GM19372 (cell line): ENCODE results near the gene HIPK2.

Experiments used
- ATAC-seq: cut with Tn5 transposase; IDR thresholded peaks from one replicate; pipeline ENCODE4 v1.9.1; 2021; ENCODE audit warnings: mild to moderate bottlenecking, low read depth, moderate library complexity; ENCODE audit not compliant: unreplicated experiment

The HIPK2 gene

DNA sequence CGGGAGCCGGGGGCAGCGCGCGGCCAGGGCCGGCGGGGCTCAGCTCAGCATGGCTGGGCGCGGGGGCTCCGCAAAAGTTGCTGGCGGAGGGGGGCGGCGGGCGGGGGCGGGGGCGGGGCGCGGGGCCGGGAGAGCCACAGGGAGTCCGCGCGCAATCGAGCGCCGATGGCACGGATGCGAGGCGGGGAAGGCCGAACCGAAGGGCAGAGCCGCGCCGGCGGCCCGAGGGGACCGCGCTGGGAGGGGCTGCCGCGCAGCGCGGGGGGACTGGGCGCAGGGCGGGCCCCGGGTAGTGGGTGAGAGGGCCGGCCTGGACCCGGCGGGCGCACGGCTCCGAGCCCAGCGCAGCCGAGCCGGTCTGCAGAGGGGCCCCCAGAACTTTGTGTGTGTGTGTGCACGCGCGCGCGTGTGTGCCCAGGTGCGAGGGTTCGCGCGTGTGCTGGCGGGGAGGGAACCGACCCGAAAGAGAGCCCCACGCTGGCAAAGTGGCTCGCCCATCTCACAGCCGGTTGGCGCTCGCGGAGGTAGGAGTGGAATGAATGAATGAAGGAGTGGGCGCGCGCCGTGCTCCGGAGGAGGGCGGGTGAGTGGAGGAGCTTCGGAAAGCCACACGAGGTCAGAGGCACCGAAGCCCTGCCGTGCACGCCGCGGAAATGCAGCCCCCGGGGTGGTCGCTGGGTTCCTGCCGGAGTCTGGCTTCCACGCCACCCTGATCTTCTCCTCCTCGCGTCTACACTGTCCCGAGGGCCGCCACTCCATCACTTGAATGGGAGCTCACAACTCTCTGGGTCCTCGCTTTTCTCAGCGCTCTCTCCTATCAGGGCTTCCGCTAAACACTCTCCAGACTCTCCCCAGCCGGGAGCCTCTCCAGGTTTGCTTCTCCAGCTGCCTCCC lies at the start of gene HIPK2:
Gene HIPK2 (minus strand): TSS at position 51 of the 894 bp plus-strand sequence. CDS start 375 bp downstream, outside the sequence.
- ATAC-seq = peak; percentile 63

- ATAC-seq = no peak
Observed at GRCh38 chr7:139827042-139827441, 49.2 kb upstream of the HIPK2 start.

GRCh38 chr7:139825666-139826290 lies 48.0 kb upstream of the HIPK2 start:
- no peak for ATAC-seq

DNA sequence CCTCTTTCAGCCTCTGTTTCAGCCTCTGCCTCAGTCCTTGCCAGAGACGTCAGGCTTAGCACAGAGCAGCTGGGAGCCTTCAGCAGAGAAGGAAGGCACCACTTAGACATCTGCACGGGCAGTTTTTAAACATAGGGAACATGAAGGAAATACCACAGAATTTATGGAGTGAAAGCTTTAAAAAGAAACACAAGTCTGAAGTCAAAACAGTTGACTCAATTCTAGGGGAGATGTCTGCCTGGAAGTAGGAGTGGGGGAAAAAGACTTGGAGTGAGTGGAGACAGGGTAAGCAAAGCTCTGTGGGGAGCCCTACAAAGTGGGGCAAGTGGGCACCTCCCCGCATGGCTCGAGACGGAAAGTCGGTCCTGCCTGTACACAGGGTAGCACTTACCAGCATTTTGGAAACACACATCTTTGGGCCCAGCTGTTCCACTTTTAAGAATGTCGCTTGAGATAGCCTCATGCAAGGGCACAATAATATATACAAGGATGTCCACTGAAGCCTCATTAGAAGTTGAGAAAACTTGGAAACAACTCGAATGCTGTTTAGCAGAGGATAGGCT lies 46.2 kb upstream of the HIPK2 start:
- no peak for ATAC-seq

DNA sequence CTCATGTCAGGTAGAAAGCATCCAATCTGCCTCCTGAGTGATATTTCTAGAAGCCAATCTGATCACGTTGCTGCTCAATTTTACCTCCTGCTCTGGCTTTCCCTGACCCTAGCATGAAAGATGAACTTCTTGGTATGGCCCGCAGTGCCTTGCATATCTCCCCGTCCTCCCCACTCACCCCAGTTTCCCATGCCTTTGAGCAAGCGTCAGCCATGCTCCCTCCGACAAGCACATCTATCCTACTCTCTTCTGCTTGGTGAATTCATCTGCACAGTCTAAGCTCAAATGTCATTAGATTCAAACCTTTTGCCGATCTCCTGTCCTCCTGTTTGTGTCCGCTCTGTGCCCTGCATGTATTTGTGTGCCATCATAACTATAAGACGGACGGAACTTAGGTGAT lies 45.1 kb upstream of the HIPK2 start:
- no peak for ATAC-seq

GRCh38 chr7:139821349-139822105 lies 43.7 kb upstream of the HIPK2 start:
- ATAC-seq = no peak

GRCh38 chr7:139820089-139820488 lies 42.3 kb upstream of the HIPK2 start:
- no peak for ATAC-seq

DNA sequence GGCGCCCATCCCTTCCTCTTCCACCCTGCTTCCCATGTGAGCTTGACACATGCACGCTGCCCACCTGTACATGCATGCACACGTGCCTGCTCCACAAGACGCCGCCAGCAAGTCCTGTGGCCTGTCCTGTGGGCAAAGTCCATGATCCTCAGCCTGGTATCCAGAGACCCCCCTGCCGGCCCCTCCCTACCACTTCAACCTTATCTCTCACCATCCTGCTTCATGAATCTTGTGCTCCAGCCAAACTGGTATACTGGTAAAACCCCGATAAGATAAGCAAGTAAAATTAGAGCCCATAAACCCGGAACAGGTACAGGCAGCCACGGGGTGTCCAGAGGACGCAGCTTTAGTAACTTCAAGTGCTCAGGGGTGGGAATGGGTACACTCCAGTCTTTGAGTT lies 39.5 kb upstream of the HIPK2 start:
- no peak for ATAC-seq

GRCh38 chr7:139813689-139814088 lies 35.9 kb upstream of the HIPK2 start:
- ATAC-seq = no peak

DNA sequence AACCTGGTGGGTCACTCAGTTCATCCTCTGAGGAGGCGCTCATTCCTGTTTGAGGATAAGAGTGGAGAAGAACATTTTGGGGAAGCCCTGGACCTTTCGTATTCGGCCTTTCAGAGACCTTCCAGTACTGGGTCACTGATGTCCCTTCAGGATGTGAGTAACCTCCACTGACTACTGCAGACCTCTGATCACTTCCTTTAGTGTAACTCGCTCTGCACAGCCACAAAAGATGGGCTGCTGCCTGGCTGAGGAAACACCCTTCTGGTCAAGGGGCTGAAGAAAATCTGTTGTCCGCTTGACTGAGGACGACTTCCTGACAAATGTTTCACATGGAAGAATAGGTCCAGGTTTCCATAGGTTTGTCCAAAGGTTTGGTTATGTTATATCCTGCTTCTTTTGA lies 35.4 kb upstream of the HIPK2 start:
- no peak for ATAC-seq

- ATAC-seq = no peak
Observed at GRCh38 chr7:139811066-139811465, 33.3 kb upstream of the HIPK2 start.

- ATAC-seq = no peak
Observed at GRCh38 chr7:139808846-139809442, 31.1 kb upstream of the HIPK2 start.

DNA sequence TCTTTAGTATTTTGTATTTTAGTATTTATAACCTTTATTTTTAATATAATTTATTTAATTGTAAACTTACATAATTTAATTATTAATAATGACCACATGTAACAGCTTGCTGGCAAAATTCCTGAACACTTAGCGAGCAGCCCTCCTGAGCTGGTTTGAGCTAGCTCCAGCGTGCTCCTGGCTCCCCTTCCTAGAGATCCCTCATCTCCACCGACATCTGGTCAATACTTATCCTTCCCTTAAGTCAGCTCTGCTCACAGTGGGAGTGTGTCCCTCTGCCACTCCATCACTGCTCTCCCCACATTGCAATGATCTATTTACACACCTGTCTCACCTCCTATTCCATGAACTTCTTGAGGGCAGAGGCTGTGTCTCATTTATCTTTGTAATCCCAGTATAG lies 30.6 kb upstream of the HIPK2 start:
- no peak for ATAC-seq

DNA sequence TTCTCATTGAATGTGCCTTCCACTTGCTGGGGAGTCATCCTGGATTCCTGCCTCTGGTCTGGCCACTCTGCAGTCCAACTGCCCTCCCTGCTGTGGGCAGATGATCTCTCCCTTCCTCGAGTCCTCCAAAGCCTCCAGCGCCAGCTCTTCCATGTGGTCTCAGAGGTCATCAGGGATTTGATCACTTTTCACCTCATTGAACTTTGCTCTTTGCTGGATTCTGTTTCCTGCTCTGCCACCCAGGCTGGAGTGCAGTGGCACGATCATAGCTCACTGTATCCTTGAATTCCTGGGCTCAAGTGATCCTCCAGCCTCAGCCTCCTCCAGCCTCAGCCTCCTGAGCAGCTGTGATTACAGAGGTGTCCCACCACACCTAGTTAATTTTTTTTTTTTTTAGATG lies 29.2 kb upstream of the HIPK2 start:
- ATAC-seq = no peak

- no peak for ATAC-seq
Observed at GRCh38 chr7:139804571-139804970, 26.8 kb upstream of the HIPK2 start.

DNA sequence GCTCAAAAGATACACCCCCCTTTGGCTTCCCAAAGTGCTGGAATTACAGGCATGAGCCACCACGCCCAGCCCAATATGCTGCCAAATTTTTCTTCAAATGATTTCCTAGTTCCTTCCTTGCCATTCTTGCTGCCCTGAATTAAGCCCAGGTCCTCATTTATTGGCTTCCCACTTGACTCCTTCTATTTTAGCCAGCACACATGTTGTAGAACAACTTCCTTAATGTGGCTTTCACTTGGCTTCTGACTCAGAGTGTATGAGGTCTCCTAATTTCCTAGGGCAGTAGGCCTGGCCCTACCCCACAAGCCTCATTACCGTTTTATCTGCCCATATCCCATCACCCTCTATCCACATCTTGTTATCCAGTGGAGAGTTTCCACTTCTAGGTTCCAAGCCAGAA lies 21.8 kb upstream of the HIPK2 start:
- ATAC-seq = no peak

DNA sequence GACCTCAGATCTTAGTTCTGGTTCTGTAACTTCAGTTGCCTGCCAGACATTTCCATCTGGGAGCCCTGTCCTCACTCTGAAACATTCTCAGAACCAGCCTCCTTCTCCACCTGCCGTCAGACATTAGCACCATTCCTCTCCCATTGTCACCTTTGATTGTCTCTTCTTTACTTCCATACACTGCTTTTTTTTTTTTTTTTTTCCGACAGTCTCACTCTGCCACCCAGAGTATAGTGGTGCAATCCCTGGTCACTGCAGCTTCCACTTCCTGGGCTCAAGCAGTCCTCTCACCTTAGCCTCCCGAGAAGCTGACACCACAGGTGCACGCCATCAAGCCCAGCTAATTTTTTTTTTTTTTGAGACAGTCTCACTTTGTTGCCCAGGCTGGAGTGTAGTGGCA lies 21.1 kb upstream of the HIPK2 start:
- ATAC-seq = no peak

DNA sequence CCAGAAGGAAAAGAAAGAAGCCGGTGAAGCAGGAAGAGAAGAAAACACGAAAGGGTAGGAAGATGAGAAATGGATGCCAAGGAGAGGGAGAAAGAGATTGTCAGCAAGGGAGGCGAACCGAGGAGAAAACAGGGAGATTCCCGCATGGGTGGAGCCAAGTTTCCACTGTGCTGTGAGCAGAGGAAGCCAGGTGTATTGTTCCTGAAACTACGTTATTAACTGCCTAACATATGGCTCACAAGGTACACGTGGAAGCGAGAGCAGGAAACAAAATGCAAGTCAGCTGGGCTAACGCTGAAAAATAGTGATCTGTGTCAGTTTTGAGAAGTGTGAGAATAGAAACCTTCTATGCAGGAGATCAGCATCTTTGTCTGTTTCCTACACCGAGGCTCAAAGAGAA lies 20.4 kb upstream of the HIPK2 start:
- ATAC-seq = no peak

GRCh38 chr7:139797607-139798006 lies 19.8 kb upstream of the HIPK2 start:
- ATAC-seq = no peak

DNA sequence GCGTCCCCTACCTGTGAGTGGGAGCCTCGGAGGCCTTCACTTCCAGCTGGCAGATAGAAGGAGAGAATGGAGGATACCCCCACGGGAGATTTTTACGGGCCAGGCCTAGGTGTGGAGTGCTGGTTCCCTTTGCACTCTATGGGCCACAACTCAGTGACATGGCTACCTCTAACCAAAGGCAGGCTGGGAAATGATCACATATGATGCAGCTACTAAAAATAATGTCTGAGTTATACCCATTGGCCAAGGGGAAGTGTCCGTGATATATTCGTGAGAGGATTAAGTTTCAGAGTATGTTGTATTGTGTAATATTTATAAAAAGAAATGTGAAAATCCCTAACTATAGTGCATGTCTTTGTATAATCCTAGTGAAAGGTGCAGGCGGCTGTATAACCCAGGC lies 13.5 kb upstream of the HIPK2 start:
- no peak for ATAC-seq

- no peak for ATAC-seq
Observed at GRCh38 chr7:139784648-139785047, 6.8 kb upstream of the HIPK2 start.
